Esophagus mucosa (tissue), 1 donor: ENCODE results near the gene PDIA6. TPM values are rescaled to one million over a fixed set of nuclear protein-coding genes. Genes with fewer than 3 reads are reported as not detected.
"Not testable (repeated sequence)": the region's sequence is repeated elsewhere in the genome, so short reads cannot be mapped to it uniquely, and the experiment has no call there.

Experiments
- ATAC-seq: fragments of 200-7000 bp; cut with Tn5 transposase; one replicate; pipeline ENCODE4 v1.9.1; 2020
- total RNA-seq: library from RNA; stranded (reverse); gene quantifications from one replicate; pipeline ENCODE4 v1.2.4, GENCODE V29; 2023
- donor health status: DM: yes; HTN: yes; CAD: no.

PDIA6 gene
- total RNA-seq, 1 donor from 2014 or later, result 90.4 TPM

- peak; percentile 84 for ATAC-seq
These were observed 19.8 kb upstream of the PDIA6 start for GRCh38 chr2:10832203-10832936.

GRCh38 chr2:10831400-10831985 lies 18.9 kb upstream of the PDIA6 start:
- ATAC-seq, result no peak

GRCh38 chr2:10830641-10831399 lies 18.2 kb upstream of the PDIA6 start:
- ATAC-seq, result no peak

- no peak for ATAC-seq
These were observed 17.6 kb upstream of the PDIA6 start for GRCh38 chr2:10830203-10830602.

GRCh38 chr2:10829299-10829698 lies 16.7 kb upstream of the PDIA6 start:
- no peak for ATAC-seq

GRCh38 chr2:10828346-10828745 lies 15.8 kb upstream of the PDIA6 start:
- ATAC-seq, result no peak

GRCh38 chr2:10826625-10827024 lies 14.0 kb upstream of the PDIA6 start:
- no peak for ATAC-seq

- no peak for ATAC-seq
These were observed 13.4 kb upstream of the PDIA6 start for GRCh38 chr2:10826026-10826425.

GRCh38 chr2:10824191-10824590 lies 11.6 kb upstream of the PDIA6 start:
- no peak for ATAC-seq

- no peak for ATAC-seq
These were observed 8.6 kb upstream of the PDIA6 start for GRCh38 chr2:10820978-10821695.

- ATAC-seq, result no peak
These were observed 8.0 kb upstream of the PDIA6 start for GRCh38 chr2:10820562-10820961.

- no peak for ATAC-seq
These were observed 7.2 kb upstream of the PDIA6 start for GRCh38 chr2:10819714-10820314.

GRCh38 chr2:10818984-10819383 lies 6.4 kb upstream of the PDIA6 start:
- no peak for ATAC-seq

- ATAC-seq, result not testable (repeated sequence)
These were observed 5.7 kb upstream of the PDIA6 start for GRCh38 chr2:10818305-10818704.

GRCh38 chr2:10817413-10817812 lies 4.8 kb upstream of the PDIA6 start:
- ATAC-seq, result no peak

GRCh38 chr2:10814571-10815331 lies 2.2 kb upstream of the PDIA6 start:
- ATAC-seq, result no peak

- ATAC-seq, result no peak
These were observed 1.6 kb upstream of the PDIA6 start for GRCh38 chr2:10814142-10814541.

- ATAC-seq, result not testable (repeated sequence)
These were observed 866 bp upstream of the PDIA6 start for GRCh38 chr2:10813163-10814138.

- no peak for ATAC-seq
These were observed 1.1 kb downstream of the PDIA6 start for GRCh38 chr2:10811517-10811916.
